Ovary (tissue), 9 donors: Measurements from ENCODE around the gene CCDC60. TPM values are rescaled to one million over a fixed set of nuclear protein-coding genes. Genes with fewer than 3 reads are reported as not detected.

Experiments used
- DNase-seq, 5 donors: peaks; one replicate each; pipeline ENCODE4 v3.0.0-alpha.2; 2019 to 2020
- H3K27ac ChIP-seq, 2 donors: fragments of 200-600 bp; one replicate each; pipeline versions ENCODE4 v1.5.1 to v1.8.0; 2019 to 2022
- H3K27me3 ChIP-seq: fragments of 200-600 bp; one replicate; pipeline ENCODE4 v1.8.0; 2022
- H3K36me3 ChIP-seq: fragments of 200-600 bp; sonication (generic); one replicate; pipeline ENCODE4 v1.5.1; 2019
- H3K4me1 ChIP-seq: one replicate; pipeline ENCODE4 v1.8.1; 2013; ENCODE audit warnings: mild to moderate bottlenecking, moderate library complexity; ENCODE audit not compliant: insufficient read depth
- H3K4me3 ChIP-seq: fragments of 200-600 bp; sonication (generic); one replicate; pipeline ENCODE4 v1.5.1; 2017
- H3K9me3 ChIP-seq, 2 donors: fragments of 200-600 bp in 1 of 2; sonication (generic) in 1 of 2; one replicate each; pipeline versions ENCODE4 v1.5.1 to v1.8.1; 2013 to 2019; ENCODE audit warnings: mild to moderate bottlenecking in 1 of 2, moderate library complexity in 1 of 2
- EP300 ChIP-seq: sonication (generic); formaldehyde crosslinking; IDR thresholded peaks from one replicate; pipeline ENCODE4 v1.6.1; 2017; ENCODE audit warnings: antibody characterized with exemption
- POLR2A ChIP-seq: fragments of 450-650 bp; IDR thresholded peaks from one replicate; pipeline ENCODE4 v1.6.1; 2017; ENCODE audit warnings: antibody characterized with exemption, mild to moderate bottlenecking, moderate library complexity
- WGBS, 3 donors: extraction: QIAGEN DNeasy Blood & Tissue Kit in 1 of 3; methylation state at CpG; one replicate each; pipeline versions ENCODE4 v1.1.5 to v1.1.7; 2013 to 2017; 5-methylcytosine and 5-hydroxymethylcytosine counted together
- intact Hi-C, 4 donors: fragments of 100-400 bp; cut with DNase I; formaldehyde crosslinking; loops; one replicate each; pipeline versions ENCODE4 v1.11.0 to v1.15.1; 2022 to 2023
- polyA plus RNA-seq, 2 donors: library from polyadenylated mRNA; stranded (reverse); fragments of 200-250 nt in 1 of 2; fragments of 350-450 nt in 1 of 2; fragmentation: Illumina TruSeq in 1 of 2; extraction: RNeasy Lipid Tissue Mini Kit (QIAGEN cat#74804) in 1 of 2; gene quantifications; one replicate each; pipeline ENCODE4 v1.2.3, GENCODE V29; 2013 to 2014
- total RNA-seq, 7 donors: library from RNA; depleted of rRNA in 2 of 7; stranded (reverse); fragments of >200 nt in 2 of 7; fragmentation: NEBNext Ultra II Directional in 3 of 7; extraction: Animal tissue kit (Norgen Biotek cat#: 25700) in 3 of 7; gene quantifications; one replicate each; pipeline versions ENCODE4 v1.1.0 to v1.2.4, GENCODE V29; 2016 to 2023
- TF ChIP-seq, protein P1 (sequence below), 3 donors: fragments of 450-650 bp in 2 of 3; fragments of 200-600 bp in 1 of 3; IDR thresholded peaks; one replicate each; pipeline versions ENCODE4 v1.5.1 to v1.8.0; 2016 to 2022; ENCODE audit warnings: antibody characterized with exemption in 3 of 3, mild to moderate bottlenecking in 1 of 3
- donor health status: DM: no; HTN: no; CAD: no; lungs with moderate emphysema.
- donor health status: DM: no; HTN: no; CAD: no.
- donor health status: Bipolar disorder and iron deficiency.
- donor health status: DM: yes; HTN: yes; CAD: no.
- donor health status: DM: no; HTN: no; CAD: no.
- donor health status: DM: yes; HTN: yes; CAD: no.

The CCDC60 gene
- total and polyA plus RNA-seq, 9 donors, result 0.32 to 9.1 (median 0.59) TPM; not detected in 3

DNA sequence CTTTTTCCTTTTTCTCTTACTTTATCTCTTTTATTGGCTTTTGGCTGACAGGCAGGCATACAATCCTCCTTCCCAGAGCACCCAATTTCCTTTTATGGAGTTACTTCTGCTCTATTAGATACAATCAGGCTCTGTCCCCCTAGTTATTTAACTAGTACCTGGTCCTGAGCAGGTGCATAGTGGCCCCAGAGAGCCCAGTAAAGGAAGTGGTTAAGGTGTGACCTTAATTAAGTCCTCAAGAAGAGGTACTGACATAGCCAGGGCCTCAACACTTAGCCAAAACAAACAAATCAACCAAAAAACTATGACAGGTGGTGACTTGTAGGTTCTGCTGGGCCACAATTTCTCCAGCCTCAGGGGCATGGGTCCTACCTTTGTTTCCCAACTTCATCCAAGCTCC lies 82.9 kb downstream of the CCDC60 start:
- intact Hi-C loops, result loop anchor here in 2 of 4 donors (10.0 kb wide), 1 partner anchor 303 kb away; no protein-coding TSS in a partner anchor

GRCh38 chr12:119419381-119419780 lies 84.9 kb downstream of the CCDC60 start:
- Histone ChIP-seq H3K27ac (no peak overlapping the region), H3K27me3 (no peaks in the 10 kb centered on the region), H3K9me3 (no peaks in the 10 kb centered on the region), H3K4me3 (no peak overlapping the region), H3K36me3 (no peaks in the 10 kb centered on the region), H3K4me1 (no peaks in the 10 kb centered on the region)
- 54 to 67% (median 57%) methylated on average over 6 of the region's 6 CpGs for WGBS, 3 donors
- intact Hi-C loops, result loop anchor here in 2 of 4 donors (10.0 kb wide), 1 partner anchor 305 kb away; no protein-coding TSS in a partner anchor
- no peak for TF ChIP-seq POLR2A
- TF ChIP-seq, protein P1, sequence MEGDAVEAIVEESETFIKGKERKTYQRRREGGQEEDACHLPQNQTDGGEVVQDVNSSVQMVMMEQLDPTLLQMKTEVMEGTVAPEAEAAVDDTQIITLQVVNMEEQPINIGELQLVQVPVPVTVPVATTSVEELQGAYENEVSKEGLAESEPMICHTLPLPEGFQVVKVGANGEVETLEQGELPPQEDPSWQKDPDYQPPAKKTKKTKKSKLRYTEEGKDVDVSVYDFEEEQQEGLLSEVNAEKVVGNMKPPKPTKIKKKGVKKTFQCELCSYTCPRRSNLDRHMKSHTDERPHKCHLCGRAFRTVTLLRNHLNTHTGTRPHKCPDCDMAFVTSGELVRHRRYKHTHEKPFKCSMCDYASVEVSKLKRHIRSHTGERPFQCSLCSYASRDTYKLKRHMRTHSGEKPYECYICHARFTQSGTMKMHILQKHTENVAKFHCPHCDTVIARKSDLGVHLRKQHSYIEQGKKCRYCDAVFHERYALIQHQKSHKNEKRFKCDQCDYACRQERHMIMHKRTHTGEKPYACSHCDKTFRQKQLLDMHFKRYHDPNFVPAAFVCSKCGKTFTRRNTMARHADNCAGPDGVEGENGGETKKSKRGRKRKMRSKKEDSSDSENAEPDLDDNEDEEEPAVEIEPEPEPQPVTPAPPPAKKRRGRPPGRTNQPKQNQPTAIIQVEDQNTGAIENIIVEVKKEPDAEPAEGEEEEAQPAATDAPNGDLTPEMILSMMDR (IDR thresholded peaks at IDR 0.05), result no peak
- no peak for TF ChIP-seq EP300
- DNase-seq, result no peak

More for the DNA sequence above, 82.9 kb downstream of the CCDC60 start:
- no peaks in the 10 kb centered on the region for H3K4me1 ChIP-seq
- no peaks in the 10 kb centered on the region for H3K36me3 ChIP-seq
- H3K27me3 ChIP-seq, result no peaks in the 10 kb centered on the region
- H3K9me3 ChIP-seq, result no peaks in the 10 kb centered on the region
- H3K27ac ChIP-seq, result no peak overlapping the region
- no peak overlapping the region for H3K4me3 ChIP-seq
- TF ChIP-seq EP300 (no peak), POLR2A (no peak)
- TF ChIP-seq, protein P1 (IDR thresholded peaks at IDR 0.05), result no peak
- no peak for DNase-seq

- intact Hi-C loops, result no loop called here
- TF ChIP-seq EP300, result no peak
- TF ChIP-seq POLR2A, result no peak
- TF ChIP-seq, protein P1 (IDR thresholded peaks at IDR 0.05), result no peak
- WGBS, 3 donors, result 14 to 35% (median 18%) methylated on average over 2 of the region's 2 CpGs
- Histone ChIP-seq H3K27me3 (no peaks in the 10 kb centered on the region), H3K4me3 (no peak overlapping the region), H3K27ac (no peak overlapping the region), H3K4me1 (no peaks in the 10 kb centered on the region), H3K9me3 (no peaks in the 10 kb centered on the region), H3K36me3 (no peaks in the 10 kb centered on the region)
- no peak for DNase-seq
Observed at GRCh38 chr12:119423285-119423684, 88.8 kb downstream of the CCDC60 start.

GRCh38 chr12:119425623-119426022 lies 91.1 kb downstream of the CCDC60 start:
- no peak overlapping the region for H3K4me3 ChIP-seq
- intact Hi-C loops, result no loop called here
- no peak for DNase-seq
- H3K4me1 ChIP-seq, result no peaks in the 10 kb centered on the region
- no peak overlapping the region for H3K27ac ChIP-seq
- 53 to 69% (median 66%) methylated on average over 3 of the region's 3 CpGs for WGBS, 3 donors
- no peaks in the 10 kb centered on the region for H3K36me3 ChIP-seq
- TF ChIP-seq, protein P1 (IDR thresholded peaks at IDR 0.05), result no peak
- TF ChIP-seq POLR2A, result no peak
- no peak for TF ChIP-seq EP300
- no peaks in the 10 kb centered on the region for H3K9me3 ChIP-seq
- no peaks in the 10 kb centered on the region for H3K27me3 ChIP-seq
